Measurements from ENCODE around the gene PPIL3.
A peak's percentile ranks its signal among the peaks of the same experiment; 100 is the strongest.

Gene PPIL3

GRCh38 chr2:200871151-200871550 is 17.7 kb downstream of the PPIL3 start:
- TF ChIP-seq CTCF (IDR thresholded peaks at IDR 0.05; ENCODE audit: insufficient read depth, low read depth, low read length, missing control alignments), result no peak
- DNase-seq (ENCODE audit: low read depth), result no peak
- no peak overlapping the region for H3K4me3 ChIP-seq (ENCODE audit: low read depth, low read length)

GRCh38 chr2:200869014-200869413 is 19.9 kb downstream of the PPIL3 start:
- TF ChIP-seq CTCF (IDR thresholded peaks at IDR 0.05; ENCODE audit: insufficient read depth, low read depth, low read length, missing control alignments), result no peak
- DNase-seq (ENCODE audit: low read depth), result no peak

GRCh38 chr2:200864176-200865034 is 24.5 kb downstream of the PPIL3 start, which contains the start of gene CLK1:
Gene CLK1 (minus strand): TSS chr2:200864658. CDS start chr2:200861862, 2,796 bp downstream.
- peak; percentile 96 for DNase-seq (ENCODE audit: low read depth)
- no peak for TF ChIP-seq CTCF (IDR thresholded peaks at IDR 0.05; ENCODE audit: insufficient read depth, low read depth, low read length, missing control alignments)
- peak within 1 kb of the TSS; percentile 69 for H3K4me3 ChIP-seq (ENCODE audit: low read depth, low read length)

More at GRCh38 chr2:200869014-200869413, 19.9 kb downstream of the PPIL3 start:
- no peak overlapping the region for H3K4me3 ChIP-seq (ENCODE audit: low read depth, low read length)

- TF ChIP-seq CTCF (IDR thresholded peaks at IDR 0.05; ENCODE audit: insufficient read depth, low read depth, low read length, missing control alignments), result no peak
- DNase-seq (ENCODE audit: low read depth), result no peak
- peak overlapping the region; percentile 69 for H3K4me3 ChIP-seq (ENCODE audit: low read depth, low read length)
These were observed 25.1 kb downstream of the PPIL3 start for GRCh38 chr2:200863782-200864175.

GRCh38 chr2:200862532-200863000 is 26.3 kb downstream of the PPIL3 start:
- peak; percentile 59 for DNase-seq (ENCODE audit: low read depth)
- peak overlapping the region; percentile 69 for H3K4me3 ChIP-seq (ENCODE audit: low read depth, low read length)

GRCh38 chr2:200861617-200862155 is 27.2 kb downstream of the PPIL3 start:
- no peak for TF ChIP-seq CTCF (IDR thresholded peaks at IDR 0.05; ENCODE audit: insufficient read depth, low read depth, low read length, missing control alignments)
- no peak for DNase-seq (ENCODE audit: low read depth)
- H3K4me3 ChIP-seq (ENCODE audit: low read depth, low read length), result peak overlapping the region; percentile 69

More at GRCh38 chr2:200862532-200863000, 26.3 kb downstream of the PPIL3 start:
- no peak for TF ChIP-seq CTCF (IDR thresholded peaks at IDR 0.05; ENCODE audit: insufficient read depth, low read depth, low read length, missing control alignments)
